GM18519 (cell line): ENCODE results near the gene PPP4R2.
A peak's percentile ranks its signal among the peaks of the same experiment; 100 is the strongest.

Source experiments
- ATAC-seq: cut with Tn5 transposase; IDR thresholded peaks from one replicate; pipeline ENCODE4 v1.9.1; 2021; ENCODE audit warnings: mild to moderate bottlenecking, moderate library complexity; ENCODE audit not compliant: unreplicated experiment, low FRiP score

Gene PPP4R2

GRCh38 chr3:72996473-72997333, at the start of gene PPP4R2:
Gene PPP4R2 (plus strand): TSS chr3:72996811. CDS start chr3:72997038, 227 bp downstream.
- peak; percentile 85 for ATAC-seq

- no peak for ATAC-seq
These were observed 48.7 kb upstream of the PPP4R2 start for GRCh38 chr3:72947715-72948490.

GRCh38 chr3:72949016-72949415, 47.6 kb upstream of the PPP4R2 start:
- ATAC-seq: no peak

GRCh38 chr3:72950372-72950771, 46.2 kb upstream of the PPP4R2 start:
- ATAC-seq: no peak

GRCh38 chr3:72950801-72951200, 45.8 kb upstream of the PPP4R2 start:
- no peak for ATAC-seq

GRCh38 chr3:72951259-72951722, 45.3 kb upstream of the PPP4R2 start:
- peak; percentile 72 for ATAC-seq

GRCh38 chr3:72953325-72953956, 43.2 kb upstream of the PPP4R2 start:
- ATAC-seq: no peak

GRCh38 chr3:72957297-72957696, 39.3 kb upstream of the PPP4R2 start:
- no peak for ATAC-seq

- ATAC-seq: no peak
These were observed 37.3 kb upstream of the PPP4R2 start for GRCh38 chr3:72959336-72959735.

GRCh38 chr3:72960812-72961518, 35.6 kb upstream of the PPP4R2 start:
- no peak for ATAC-seq

- ATAC-seq: no peak
These were observed 34.9 kb upstream of the PPP4R2 start for GRCh38 chr3:72961752-72962151.

GRCh38 chr3:72962317-72962716, 34.3 kb upstream of the PPP4R2 start:
- ATAC-seq: no peak

GRCh38 chr3:72964633-72965032, 32.0 kb upstream of the PPP4R2 start:
- peak; percentile 55 for ATAC-seq

GRCh38 chr3:72968266-72968664, 28.3 kb upstream of the PPP4R2 start:
- ATAC-seq: no peak

- no peak for ATAC-seq
These were observed 26.8 kb upstream of the PPP4R2 start for GRCh38 chr3:72969766-72970165.

- ATAC-seq: no peak
These were observed 25.7 kb upstream of the PPP4R2 start for GRCh38 chr3:72970942-72971341.

GRCh38 chr3:72972706-72973030, 23.9 kb upstream of the PPP4R2 start:
- ATAC-seq: no peak

- no peak for ATAC-seq
These were observed 23.4 kb upstream of the PPP4R2 start for GRCh38 chr3:72973031-72973723.

- no peak for ATAC-seq
These were observed 22.8 kb upstream of the PPP4R2 start for GRCh38 chr3:72973786-72974185.

GRCh38 chr3:72974956-72975355, 21.7 kb upstream of the PPP4R2 start:
- no peak for ATAC-seq
